GM13977 (cell line): Measurements from ENCODE around the gene DNAAF5.

Experiments
- DNase-seq: peaks from one replicate; pipeline ENCODE4 v3.0.0; 2012; ENCODE audit warnings: low spot score
- CTCF ChIP-seq: IDR thresholded peaks from 2 replicates; pipeline ENCODE4 v1.5.1; 2012; ENCODE audit warnings: mild to moderate bottlenecking, control low read depth; ENCODE audit not compliant: insufficient read depth; ENCODE audit errors: extremely low read depth, missing control alignments
- in situ Hi-C: fragments of 300-500 bp; cut with MboI; formaldehyde crosslinking; loops from one replicate; pipeline ENCODE4 v1.12.0; 2022; ENCODE audit warnings: low sequenced_read_pairs, low pct_unique_long_range_greater_than_20kb, mixed read lengths, inconsistent platforms; ENCODE audit not compliant: unreplicated experiment

The DNAAF5 gene

GRCh38 chr7:696812-697551 is 29.5 kb upstream of the DNAAF5 start:
- in situ Hi-C loops, result no loop called here
- no peak for TF ChIP-seq CTCF
- no peak for DNase-seq

GRCh38 chr7:698515-699475 is 27.7 kb upstream of the DNAAF5 start:
- DNase-seq, result no peak
- in situ Hi-C loops, result no loop called here
- no peak for TF ChIP-seq CTCF

GRCh38 chr7:699476-700170 is 26.9 kb upstream of the DNAAF5 start:
- in situ Hi-C loops, result no loop called here
- TF ChIP-seq CTCF, result no peak
- no peak for DNase-seq

- no peak for DNase-seq
- in situ Hi-C loops, result no loop called here
- TF ChIP-seq CTCF, result no peak
Measured at GRCh38 chr7:701086-701671, 25.3 kb upstream of the DNAAF5 start.

- no peak for TF ChIP-seq CTCF
- no peak for DNase-seq
- in situ Hi-C loops, result no loop called here
Measured at GRCh38 chr7:703049-703448, 23.4 kb upstream of the DNAAF5 start.

- TF ChIP-seq CTCF, result no peak
- no peak for DNase-seq
- in situ Hi-C loops, result no loop called here
Measured at GRCh38 chr7:706721-707120, 19.8 kb upstream of the DNAAF5 start.
